Activated naive CD4-positive, alpha-beta T cell treated with anti-CD3 and anti-CD28 coated beads, Interleukin-2, amount 10 ng/mL, durations not matched to agents 7 days and 5 days (primary cell): ENCODE data around the gene NFIB.

Experiments used
- CTCF ChIA-PET: fragments of 350-600 bp; sonication (Branson Sonifier 250); formaldehyde crosslinking; loops from one replicate; lab custom pipeline; 2021; ENCODE audit warnings: antibody characterized with exemption; lab: Charles Lee
- DNase-seq: peaks from one replicate; pipeline ENCODE4 v3.0.0-alpha.2; 2020
- H3K27ac Mint-ChIP-seq: one replicate; pipeline ENCODE4 v1.8.0; 2021; ENCODE audit warnings: mild to moderate bottlenecking, moderate library complexity, mixed read lengths
- H3K27me3 Mint-ChIP-seq: one replicate; pipeline ENCODE4 v1.8.0; 2021; ENCODE audit warnings: mild to moderate bottlenecking, mixed read lengths
- H3K36me3 Mint-ChIP-seq: one replicate; pipeline ENCODE4 v1.8.0; 2021; ENCODE audit warnings: mixed read lengths
- H3K4me1 Mint-ChIP-seq: one replicate; pipeline ENCODE4 v1.8.0; 2021; ENCODE audit warnings: mixed read lengths
- H3K4me3 Mint-ChIP-seq: one replicate; pipeline ENCODE4 v1.8.0; 2021; ENCODE audit warnings: mild to moderate bottlenecking, moderate library complexity, mixed read lengths
- H3K9me3 Mint-ChIP-seq: one replicate; pipeline ENCODE4 v1.8.0; 2021; ENCODE audit warnings: mixed read lengths

The NFIB gene

DNA sequence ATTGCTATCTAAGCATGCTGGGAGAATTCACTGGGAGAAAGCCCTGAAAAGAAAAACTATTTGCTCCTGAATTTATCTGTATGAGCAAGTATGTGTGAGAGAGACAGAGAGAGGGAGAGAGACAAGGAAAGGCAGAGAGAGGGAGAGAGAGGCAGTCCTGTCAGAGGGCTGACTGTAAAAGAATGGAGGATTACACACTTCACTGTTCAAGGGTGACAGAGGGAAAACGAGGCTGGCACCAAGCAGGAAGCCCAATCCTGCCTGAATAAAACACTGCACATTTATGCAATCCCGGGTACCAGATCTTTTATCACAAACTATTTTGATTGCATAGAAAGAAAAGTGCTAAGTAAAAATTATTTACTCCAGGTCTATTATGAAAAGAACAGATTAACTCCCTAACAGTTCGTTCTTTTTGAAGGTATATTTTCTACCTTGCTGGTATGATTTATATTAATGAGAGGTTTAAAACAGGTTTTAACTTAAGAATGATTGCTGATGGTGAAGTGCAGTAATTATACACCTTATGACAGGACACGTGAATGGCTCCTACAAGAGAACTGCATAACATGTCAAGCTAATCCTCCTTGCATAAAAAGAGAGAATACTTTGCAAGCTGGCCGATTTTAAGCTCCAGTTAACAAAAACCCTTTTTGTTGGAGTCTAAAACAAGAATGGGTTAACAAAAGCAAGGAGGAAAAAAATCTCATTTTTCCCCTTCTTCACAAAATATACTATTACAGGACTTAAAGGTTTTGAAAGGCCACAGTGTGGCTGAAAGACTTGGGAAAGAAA, 82.5 kb downstream of the NFIB start:
- Mint-ChIP-seq H3K36me3 (no peaks in the 10 kb centered on the region), H3K27ac (no peak overlapping the region)
- CTCF ChIA-PET, result no interaction called here

DNA sequence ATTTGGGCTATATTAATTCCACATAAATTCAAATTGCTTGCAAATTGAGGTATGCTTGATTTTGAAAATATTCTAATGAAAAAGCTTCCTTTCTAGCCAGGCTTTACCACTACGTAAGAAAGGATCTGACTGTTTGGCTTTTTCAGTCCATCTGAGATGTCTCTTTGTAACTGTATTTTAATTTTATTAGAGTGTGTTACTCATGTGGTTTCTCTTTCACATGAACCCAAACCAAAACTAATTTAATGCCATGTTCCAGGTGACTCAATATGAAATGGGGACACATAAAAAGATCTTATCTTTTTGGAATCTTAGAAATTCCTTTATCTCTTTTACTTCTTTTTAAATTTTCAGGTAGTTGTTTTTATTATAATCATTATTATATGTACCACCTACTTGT, 85.3 kb downstream of the NFIB start:
- CTCF ChIA-PET, result no interaction called here
- Mint-ChIP-seq H3K36me3 (no peaks in the 10 kb centered on the region), H3K27ac (no peak overlapping the region), H3K27me3 (no peaks in the 10 kb centered on the region), H3K4me1 (no peaks in the 10 kb centered on the region), H3K9me3 (no peaks in the 10 kb centered on the region), H3K4me3 (no peak overlapping the region)
- DNase-seq, result no peak

More for the DNA sequence above, 82.5 kb downstream of the NFIB start:
- no peaks in the 10 kb centered on the region for H3K9me3 Mint-ChIP-seq
- H3K4me3 Mint-ChIP-seq, result no peak overlapping the region
- DNase-seq, result no peak
- H3K4me1 Mint-ChIP-seq, result no peaks in the 10 kb centered on the region
- H3K27me3 Mint-ChIP-seq, result no peaks in the 10 kb centered on the region

DNA sequence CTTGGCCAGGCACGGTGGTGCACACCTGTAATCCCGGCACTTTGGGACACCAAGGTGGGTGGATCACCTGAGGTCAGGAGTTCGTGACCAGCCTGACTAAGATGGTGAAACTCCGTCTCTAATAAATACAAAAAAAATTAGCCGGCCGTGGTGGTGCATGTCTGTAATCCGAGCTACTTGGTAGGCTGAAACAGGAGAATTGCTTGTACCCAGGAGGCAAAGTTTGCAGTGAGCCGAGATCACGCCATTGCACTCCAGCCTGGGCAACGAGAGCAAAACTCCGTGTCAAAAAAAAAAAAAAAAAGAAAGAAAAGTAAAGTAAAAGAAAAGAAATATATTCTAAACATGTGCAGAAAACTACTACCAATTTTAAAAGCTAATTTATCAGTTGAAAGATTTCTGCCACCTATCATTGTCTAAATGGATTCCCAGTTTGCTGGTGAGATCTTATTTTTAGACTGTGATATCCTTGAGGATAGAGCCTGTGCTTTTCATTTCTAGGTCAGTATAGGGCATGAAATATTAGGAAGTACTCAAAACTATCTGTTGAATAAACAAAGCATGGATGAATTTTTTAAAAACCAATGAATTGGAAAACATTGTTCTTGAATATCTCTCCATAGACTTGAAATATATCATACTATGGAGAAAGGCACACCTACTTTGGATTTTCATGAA, 86.9 kb downstream of the NFIB start:
- H3K27ac Mint-ChIP-seq, result no peak overlapping the region
- H3K4me1 Mint-ChIP-seq, result no peaks in the 10 kb centered on the region
- no peak overlapping the region for H3K4me3 Mint-ChIP-seq
- no peak for DNase-seq
- H3K36me3 Mint-ChIP-seq, result no peaks in the 10 kb centered on the region
- H3K9me3 Mint-ChIP-seq, result no peaks in the 10 kb centered on the region
- CTCF ChIA-PET, result no interaction called here
- H3K27me3 Mint-ChIP-seq, result no peaks in the 10 kb centered on the region

DNA sequence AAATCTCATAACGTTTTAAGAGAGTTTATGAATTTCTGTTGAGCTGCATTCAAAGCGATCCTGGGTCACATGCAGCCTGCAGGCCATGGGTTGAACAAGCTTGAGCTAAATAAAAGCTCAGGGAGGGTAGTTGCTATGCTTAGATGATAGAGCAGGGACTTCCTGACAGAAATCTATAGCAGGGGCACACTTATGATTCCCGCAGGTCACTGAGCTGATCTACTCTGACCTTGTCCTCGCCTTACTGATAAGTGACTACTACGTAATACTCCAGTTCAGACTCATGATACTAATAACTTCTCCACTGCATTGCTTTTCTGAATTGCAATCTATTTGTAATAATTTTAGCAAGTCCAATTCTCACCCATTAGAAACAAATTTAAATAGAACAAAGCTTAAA, 90.9 kb downstream of the NFIB start:
- Mint-ChIP-seq H3K36me3 (no peaks in the 10 kb centered on the region), H3K27ac (no peak overlapping the region), H3K27me3 (no peaks in the 10 kb centered on the region), H3K4me1 (no peaks in the 10 kb centered on the region), H3K9me3 (no peaks in the 10 kb centered on the region), H3K4me3 (no peak overlapping the region)
- no peak for DNase-seq
- CTCF ChIA-PET, result interaction anchor here (1.2 kb wide), 1 partner anchor 25 kb away, joined by 3 read pairs; no protein-coding TSS in a partner anchor

DNA sequence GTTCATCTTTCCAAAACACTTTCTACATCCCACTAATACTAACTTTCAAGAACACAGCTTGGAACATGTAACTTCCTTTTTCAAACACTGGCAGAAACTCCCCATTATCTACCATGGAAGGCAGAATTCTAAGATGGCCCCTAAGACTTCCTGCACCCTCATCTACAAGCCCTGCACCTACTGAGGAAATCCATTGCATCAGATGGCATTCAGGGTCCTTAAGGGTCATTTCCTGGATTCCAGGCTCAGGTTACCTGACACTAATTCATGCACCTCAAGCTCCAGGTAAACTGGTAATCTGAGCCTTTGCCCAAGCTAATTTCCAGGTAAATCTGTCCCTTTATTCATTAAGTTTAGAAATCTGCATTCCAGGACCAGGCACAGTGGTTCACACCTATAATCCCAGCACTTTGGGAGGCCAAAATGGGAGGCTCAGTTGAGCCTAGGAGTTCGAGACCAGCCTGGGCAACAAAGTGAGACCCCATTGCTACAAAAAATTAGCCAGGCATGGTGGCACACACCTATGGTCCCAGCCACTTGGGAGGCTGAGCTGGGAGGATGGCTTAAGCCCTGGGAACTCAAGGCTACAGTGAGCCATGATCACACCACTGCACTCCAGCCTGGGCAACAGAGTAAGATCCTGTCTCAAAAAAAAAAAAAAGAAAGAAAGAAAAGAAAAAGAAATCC, 91.6 kb downstream of the NFIB start:
- Mint-ChIP-seq H3K27ac (no peak overlapping the region), H3K9me3 (no peaks in the 10 kb centered on the region), H3K4me1 (no peaks in the 10 kb centered on the region), H3K36me3 (no peaks in the 10 kb centered on the region), H3K27me3 (no peaks in the 10 kb centered on the region), H3K4me3 (no peak overlapping the region)
- CTCF ChIA-PET, result interaction anchor here (1.2 to 1.7 kb wide), 2 partner anchors 23 to 24 kb away, joined by 3 read pairs; no protein-coding TSS in a partner anchor
- no peak for DNase-seq

DNA sequence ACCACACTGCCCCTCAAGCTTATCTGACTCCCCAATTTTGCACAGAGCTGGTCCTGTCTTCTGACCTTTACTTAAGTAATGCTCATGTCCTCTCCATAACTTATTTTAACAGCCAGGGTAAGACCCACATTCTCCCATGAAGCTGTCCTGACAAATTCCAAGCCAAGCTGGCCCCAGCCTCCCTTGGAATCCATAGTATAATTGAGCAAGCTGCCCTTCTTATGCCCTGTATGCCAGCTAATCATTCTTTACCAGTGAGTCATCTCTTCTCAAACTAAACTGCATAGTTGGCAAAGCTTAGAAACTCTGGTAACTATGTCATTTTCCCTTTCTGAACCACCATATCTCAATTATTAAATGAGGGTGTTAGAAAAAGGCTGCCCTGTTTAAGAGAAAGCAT, 92.4 kb downstream of the NFIB start:
- Mint-ChIP-seq H3K4me3 (no peak overlapping the region), H3K27ac (no peak overlapping the region), H3K4me1 (no peaks in the 10 kb centered on the region), H3K36me3 (no peaks in the 10 kb centered on the region), H3K9me3 (no peaks in the 10 kb centered on the region), H3K27me3 (no peaks in the 10 kb centered on the region)
- DNase-seq, result no peak
- CTCF ChIA-PET, result interaction anchor here (1.2 to 1.7 kb wide), 3 partner anchors 10 to 131 kb away, joined by 3 read pairs; no protein-coding TSS in a partner anchor

DNA sequence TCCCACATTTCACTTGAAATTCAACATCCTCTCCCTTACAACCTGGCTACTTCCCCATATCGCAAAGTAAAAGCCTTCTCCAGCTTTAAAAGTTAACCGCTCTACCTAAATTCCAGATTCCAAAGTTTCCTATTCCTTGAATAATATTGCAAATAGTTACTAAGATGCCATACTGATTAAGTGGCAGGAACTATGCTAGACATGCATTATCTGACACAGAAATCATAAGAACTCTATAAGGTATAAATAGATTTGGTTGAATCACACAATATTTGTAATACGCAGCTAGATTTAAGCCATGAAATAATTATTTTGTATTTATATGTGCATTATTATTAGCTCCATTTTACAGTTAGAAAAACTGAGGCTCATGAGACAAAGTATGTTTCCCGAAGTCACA, 92.8 kb downstream of the NFIB start:
- DNase-seq, result no peak
- no peaks in the 10 kb centered on the region for H3K9me3 Mint-ChIP-seq
- CTCF ChIA-PET, result interaction anchor here (1.2 to 1.7 kb wide), 3 partner anchors 10 to 132 kb away, joined by 3 read pairs; no protein-coding TSS in a partner anchor
- H3K27ac Mint-ChIP-seq, result no peak overlapping the region
- H3K36me3 Mint-ChIP-seq, result no peaks in the 10 kb centered on the region
- H3K27me3 Mint-ChIP-seq, result no peaks in the 10 kb centered on the region
- no peak overlapping the region for H3K4me3 Mint-ChIP-seq
- H3K4me1 Mint-ChIP-seq, result no peaks in the 10 kb centered on the region

DNA sequence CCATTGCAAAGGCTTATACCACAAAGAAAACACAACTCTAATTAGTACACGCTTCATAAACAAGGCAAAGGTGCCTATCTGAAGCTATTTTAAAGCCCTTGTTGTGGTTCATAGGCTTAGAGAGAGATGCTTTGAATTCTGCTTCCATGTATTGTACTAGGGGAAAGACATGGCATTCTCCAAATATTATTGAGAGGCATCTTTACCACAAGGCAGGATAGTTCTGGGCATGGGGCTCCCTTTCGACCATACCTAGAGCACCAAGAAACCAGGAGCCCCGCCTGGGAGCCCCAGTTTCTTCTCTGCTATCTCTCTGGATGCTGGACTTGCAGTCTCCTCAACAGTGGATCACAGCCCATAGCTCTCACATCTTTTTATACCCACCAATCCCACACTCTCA, 93.7 kb downstream of the NFIB start:
- Mint-ChIP-seq H3K9me3 (no peaks in the 10 kb centered on the region), H3K27me3 (no peaks in the 10 kb centered on the region), H3K4me3 (no peak overlapping the region), H3K4me1 (no peaks in the 10 kb centered on the region), H3K36me3 (no peaks in the 10 kb centered on the region), H3K27ac (no peak overlapping the region)
- CTCF ChIA-PET, result interaction anchor here (1.2 kb wide), 1 partner anchor 9 kb away, joined by 3 read pairs; no protein-coding TSS in a partner anchor
- no peak for DNase-seq

DNA sequence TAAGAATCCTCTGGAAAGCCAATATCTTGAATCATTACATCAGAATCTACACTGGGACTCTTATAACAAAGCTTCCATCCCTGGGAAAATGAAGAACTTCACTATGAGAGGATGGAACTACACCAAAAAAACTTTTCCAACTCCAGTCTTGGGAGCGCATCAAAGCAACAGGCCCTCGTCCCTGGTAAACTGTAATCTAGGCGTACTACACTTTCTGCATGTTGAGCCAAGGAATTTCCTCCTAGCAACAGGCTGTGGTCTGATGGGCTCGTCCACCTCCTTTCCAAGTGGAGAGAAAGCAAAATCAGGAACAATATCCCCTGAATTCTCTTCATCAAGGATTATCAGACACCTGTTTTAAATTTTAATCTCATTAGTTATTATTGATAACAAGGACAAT, 94.1 kb downstream of the NFIB start:
- Mint-ChIP-seq H3K4me3 (no peak overlapping the region), H3K27ac (no peak overlapping the region), H3K27me3 (no peaks in the 10 kb centered on the region), H3K4me1 (no peaks in the 10 kb centered on the region), H3K9me3 (no peaks in the 10 kb centered on the region), H3K36me3 (no peaks in the 10 kb centered on the region)
- CTCF ChIA-PET, result no interaction called here
- no peak for DNase-seq

DNA sequence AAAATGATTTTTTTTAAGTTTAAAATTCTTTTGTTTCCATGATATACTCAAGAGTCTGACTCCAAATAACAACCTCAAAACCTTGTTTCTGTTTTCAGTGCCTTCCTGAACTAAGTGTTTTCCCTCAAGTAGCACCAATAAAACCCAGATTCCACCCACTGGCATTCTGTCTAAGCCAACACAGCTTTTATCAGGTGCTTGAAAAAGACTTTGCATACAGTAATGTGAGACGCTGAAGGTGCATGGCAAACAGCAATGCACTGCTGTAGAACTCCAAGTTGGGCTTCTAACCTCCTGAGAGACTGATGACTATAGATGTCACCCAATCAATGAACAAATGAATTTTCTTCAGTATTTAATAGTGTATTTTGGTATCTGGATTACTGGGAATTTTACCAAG, 95.7 kb downstream of the NFIB start:
- H3K27ac Mint-ChIP-seq, result no peak overlapping the region
- no peaks in the 10 kb centered on the region for H3K36me3 Mint-ChIP-seq
- no peak overlapping the region for H3K4me3 Mint-ChIP-seq
- no peaks in the 10 kb centered on the region for H3K9me3 Mint-ChIP-seq
- no peaks in the 10 kb centered on the region for H3K4me1 Mint-ChIP-seq
- no peak for DNase-seq
- CTCF ChIA-PET, result no interaction called here
- H3K27me3 Mint-ChIP-seq, result no peaks in the 10 kb centered on the region

DNA sequence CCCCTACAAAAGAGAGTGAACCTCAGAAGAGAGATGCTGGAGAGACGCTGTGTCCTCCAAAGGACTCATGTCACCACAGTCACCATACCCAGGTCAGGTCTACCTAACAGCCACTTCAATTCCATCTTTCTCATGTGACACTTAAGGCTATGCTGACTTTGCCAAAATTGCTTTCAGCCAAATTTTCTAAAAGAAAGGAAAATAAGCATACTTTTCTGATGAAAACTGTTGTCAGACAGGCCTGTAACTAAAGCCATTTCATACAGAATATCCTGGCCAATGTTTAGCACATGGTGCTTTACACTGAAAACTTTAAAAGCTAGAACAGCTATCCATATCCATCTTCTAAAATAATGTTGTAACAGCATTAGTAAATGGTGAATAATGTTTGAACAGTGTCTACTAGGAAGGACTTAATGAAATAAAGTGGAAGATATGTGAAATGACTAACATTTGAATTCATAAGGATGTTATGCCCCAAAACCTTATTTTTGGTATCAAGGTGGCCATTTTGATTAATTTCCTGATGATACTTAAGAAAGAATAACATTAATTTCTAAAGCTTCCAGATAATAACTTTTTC, 97.2 kb downstream of the NFIB start:
- DNase-seq, result no peak
- Mint-ChIP-seq H3K4me3 (no peak overlapping the region), H3K4me1 (no peaks in the 10 kb centered on the region), H3K36me3 (no peaks in the 10 kb centered on the region), H3K27me3 (no peaks in the 10 kb centered on the region), H3K9me3 (no peaks in the 10 kb centered on the region), H3K27ac (no peak overlapping the region)
- CTCF ChIA-PET, result no interaction called here

DNA sequence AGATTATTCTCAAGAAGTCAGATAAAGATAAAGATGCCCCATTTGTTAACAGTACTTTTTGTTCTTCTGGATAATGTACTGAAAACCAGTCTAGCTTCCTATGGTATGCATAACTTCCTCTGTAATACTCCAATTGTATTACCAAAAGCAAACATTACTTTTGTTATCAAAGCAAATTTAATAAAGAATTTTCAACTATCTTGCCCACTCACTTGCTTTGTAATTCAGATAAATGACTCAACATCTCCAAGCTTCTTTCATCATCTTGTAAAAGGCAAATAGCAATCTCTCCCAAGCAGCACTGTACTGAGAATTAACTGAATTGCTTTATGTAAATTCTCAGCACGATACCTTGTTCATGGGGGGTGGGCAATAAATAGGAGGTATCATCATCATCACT, 98.3 kb downstream of the NFIB start:
- Mint-ChIP-seq H3K4me1 (no peaks in the 10 kb centered on the region), H3K9me3 (no peaks in the 10 kb centered on the region), H3K27ac (no peak overlapping the region), H3K4me3 (no peak overlapping the region), H3K36me3 (no peaks in the 10 kb centered on the region), H3K27me3 (no peaks in the 10 kb centered on the region)
- CTCF ChIA-PET, result no interaction called here
- DNase-seq, result no peak

DNA sequence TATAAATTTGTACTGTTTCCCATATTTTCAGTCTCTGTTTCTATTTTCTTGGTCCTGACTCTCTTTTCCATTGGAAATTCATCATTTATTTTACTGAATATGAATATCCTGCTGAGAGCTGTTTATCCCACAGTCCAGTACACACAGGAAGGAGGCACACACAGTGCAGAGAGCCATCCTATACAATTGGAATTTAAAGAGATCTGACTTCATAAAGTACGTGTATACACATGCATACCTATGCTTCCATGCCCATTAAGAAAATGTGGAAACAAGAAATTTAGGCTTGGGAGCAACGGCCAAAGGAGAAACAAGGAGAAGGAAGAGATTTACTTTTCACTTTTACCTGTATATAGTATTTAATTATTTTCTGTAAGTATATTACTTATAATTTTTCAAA, 99.2 kb downstream of the NFIB start:
- no peak for DNase-seq
- Mint-ChIP-seq H3K4me1 (no peaks in the 10 kb centered on the region), H3K36me3 (no peaks in the 10 kb centered on the region), H3K27ac (no peak overlapping the region), H3K4me3 (no peak overlapping the region), H3K27me3 (no peaks in the 10 kb centered on the region), H3K9me3 (no peaks in the 10 kb centered on the region)
- CTCF ChIA-PET, result no interaction called here

DNA sequence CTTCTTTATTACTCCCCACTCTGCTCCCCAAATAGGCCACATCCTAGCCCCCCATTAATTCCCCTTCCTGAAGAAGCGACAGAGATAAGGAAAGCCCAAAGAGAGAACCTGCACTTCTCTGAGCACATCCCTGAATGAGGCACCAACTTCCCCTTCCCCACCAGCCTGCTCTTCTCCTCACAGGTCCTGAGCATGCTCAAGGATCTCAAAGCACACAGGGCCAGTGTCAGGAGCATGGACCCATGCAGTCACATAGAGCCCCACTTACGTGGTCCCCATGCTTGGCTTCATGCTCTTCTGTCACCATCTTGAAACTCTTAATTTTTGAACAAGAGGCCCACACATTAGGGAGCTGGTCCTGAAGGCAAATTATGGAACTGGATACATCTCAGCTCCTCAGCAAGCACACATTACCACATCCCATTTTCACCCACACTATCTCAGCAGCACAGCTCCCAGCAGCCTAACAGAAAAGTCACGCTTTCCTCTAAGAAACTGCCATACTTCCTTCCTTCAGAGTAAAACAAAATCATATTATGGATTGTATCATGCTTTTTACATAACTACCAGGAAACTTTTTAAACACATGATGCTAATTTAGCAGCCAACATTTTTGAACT, 99.8 kb downstream of the NFIB start:
- Mint-ChIP-seq H3K27ac (no peak overlapping the region), H3K4me3 (no peak overlapping the region), H3K36me3 (no peaks in the 10 kb centered on the region), H3K27me3 (no peaks in the 10 kb centered on the region), H3K9me3 (no peaks in the 10 kb centered on the region), H3K4me1 (no peaks in the 10 kb centered on the region)
- DNase-seq, result no peak
- CTCF ChIA-PET, result no interaction called here
